ENCODE results near the gene ATP6V0B. TPM values are rescaled to one million over a fixed set of nuclear protein-coding genes. Genes with fewer than 3 reads are reported as not detected.

ATP6V0B gene
- total RNA-seq, 4 donors from 2014 or later: 68.1 to 122 (median 98.2) TPM

DNA sequence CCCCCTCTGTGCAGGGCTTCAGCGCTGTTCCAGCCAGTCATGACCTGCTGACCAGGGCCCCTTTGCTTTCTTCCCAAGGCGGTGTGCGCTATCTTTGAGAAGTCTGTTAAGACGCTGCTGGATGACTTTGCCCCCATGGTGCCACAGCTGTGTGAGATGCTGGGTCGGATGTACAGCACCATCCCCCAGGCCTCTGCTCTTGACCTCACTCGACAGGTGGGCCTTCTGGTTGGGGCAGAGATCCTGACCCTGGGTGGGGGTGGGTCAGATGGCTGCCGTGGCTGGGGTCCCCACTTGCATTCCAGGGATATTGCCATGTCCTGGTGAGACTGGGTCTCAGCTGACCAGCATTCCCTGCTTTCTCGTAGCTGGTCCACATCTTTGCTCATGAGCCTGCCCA, 14.0 kb upstream of the ATP6V0B start:
- TF ChIP-seq EP300 (IDR thresholded peaks at IDR 0.05): no peak
- no peak for TF ChIP-seq CTCF (IDR thresholded peaks at IDR 0.05)
- TF ChIP-seq POLR2A (IDR thresholded peaks at IDR 0.05; ENCODE audit: low read depth): no peak

GRCh38 chr1:43961692-43962091, 13.1 kb upstream of the ATP6V0B start:
- no peak overlapping the region for H3K4me3 ChIP-seq
- no peak overlapping the region for H3K27ac ChIP-seq (replicated peaks in 1 of 4)
- H3K9me3 ChIP-seq: no peaks in the 10 kb centered on the region
- intact Hi-C loops (cut with DNase I): no loop called here
- peaks cover 21 to 96% (median 91%) of the 10 kb centered on the region in 4 donors for H3K36me3 ChIP-seq
- WGBS: 92% methylated on average over 3 of the region's 3 CpGs
- no peaks in the 10 kb centered on the region for H3K27me3 ChIP-seq
- TF ChIP-seq POLR2AphosphoS5 (IDR thresholded peaks at IDR 0.05) (no peak), EP300 (IDR thresholded peaks at IDR 0.05) (no peak), CTCF (IDR thresholded peaks at IDR 0.05) (no peak), POLR2A (IDR thresholded peaks at IDR 0.05; ENCODE audit: low read depth) (no peak)
- no peak for DNase-seq (ENCODE audit: extremely low spot score)
- no peaks in the 10 kb centered on the region for H3K4me1 ChIP-seq

More for the DNA sequence above, 14.0 kb upstream of the ATP6V0B start:
- Histone ChIP-seq H3K27ac (replicated peaks in 1 of 4) (no peak overlapping the region), H3K36me3 (peaks cover 30 to 95% (median 90%) of the 10 kb centered on the region in 4 donors), H3K4me1 (no peaks in the 10 kb centered on the region), H3K27me3 (no peaks in the 10 kb centered on the region), H3K9me3 (no peaks in the 10 kb centered on the region), H3K4me3 (no peak overlapping the region)
- 92% methylated on average over 5 of the region's 8 CpGs for WGBS
- intact Hi-C loops (cut with DNase I): no loop called here
- DNase-seq (ENCODE audit: extremely low spot score): no peak

GRCh38 chr1:43962324-43962723, 12.4 kb upstream of the ATP6V0B start:
- Histone ChIP-seq H3K9me3 (no peaks in the 10 kb centered on the region), H3K36me3 (peaks cover 18 to 96% (median 91%) of the 10 kb centered on the region in 4 donors), H3K4me3 (no peak overlapping the region), H3K27ac (replicated peaks in 1 of 4) (no peak overlapping the region), H3K4me1 (no peaks in the 10 kb centered on the region), H3K27me3 (no peaks in the 10 kb centered on the region)
- WGBS: 87% methylated on average over 2 of the region's 2 CpGs
- TF ChIP-seq CTCF (IDR thresholded peaks at IDR 0.05) (no peak), POLR2A (IDR thresholded peaks at IDR 0.05; ENCODE audit: low read depth) (no peak), EP300 (IDR thresholded peaks at IDR 0.05) (no peak), POLR2AphosphoS5 (IDR thresholded peaks at IDR 0.05) (no peak)
- no peak for DNase-seq (ENCODE audit: extremely low spot score)
- intact Hi-C loops (cut with DNase I): no loop called here

DNA sequence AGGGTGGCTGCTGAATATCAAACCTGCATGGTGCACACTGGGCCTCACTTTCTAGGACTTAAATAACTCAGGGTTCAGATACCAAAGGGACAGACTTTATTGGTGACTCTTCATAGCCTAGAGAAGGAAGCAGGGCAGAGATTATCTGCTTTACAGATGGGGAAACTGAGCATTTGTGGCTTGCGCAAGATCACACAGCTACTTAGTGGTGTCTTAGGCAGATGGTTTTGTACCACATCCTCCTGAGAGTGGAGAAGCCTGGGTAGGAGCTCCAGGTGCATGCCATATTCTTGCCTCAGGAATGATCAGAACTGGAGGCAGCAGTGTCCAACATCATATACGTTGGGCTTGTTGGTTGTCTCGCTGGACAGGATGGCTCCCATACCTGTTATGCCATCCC, 11.8 kb upstream of the ATP6V0B start:
- H3K9me3 ChIP-seq: no peaks in the 10 kb centered on the region
- H3K4me1 ChIP-seq: no peaks in the 10 kb centered on the region
- intact Hi-C loops (cut with DNase I): no loop called here
- TF ChIP-seq POLR2AphosphoS5 (IDR thresholded peaks at IDR 0.05): no peak
- no peak for TF ChIP-seq POLR2A (IDR thresholded peaks at IDR 0.05; ENCODE audit: low read depth)
- no peak for TF ChIP-seq EP300 (IDR thresholded peaks at IDR 0.05)
- TF ChIP-seq CTCF (IDR thresholded peaks at IDR 0.05): no peak
- no peaks in the 10 kb centered on the region for H3K27me3 ChIP-seq
- H3K4me3 ChIP-seq: no peak overlapping the region
- no peak overlapping the region for H3K27ac ChIP-seq (replicated peaks in 1 of 4)
- peaks cover 11 to 95% (median 89%) of the 10 kb centered on the region in 4 donors for H3K36me3 ChIP-seq
- no peak for DNase-seq (ENCODE audit: extremely low spot score)
- 95% methylated on average over 3 of the region's 3 CpGs for WGBS

GRCh38 chr1:43963890-43964289, 10.9 kb upstream of the ATP6V0B start:
- intact Hi-C loops (cut with DNase I): no loop called here
- H3K36me3 ChIP-seq: peaks cover 7 to 86% (median 80%) of the 10 kb centered on the region in 4 donors
- no peak overlapping the region for H3K27ac ChIP-seq (replicated peaks in 1 of 4)
- H3K27me3 ChIP-seq: no peaks in the 10 kb centered on the region
- 80% methylated on average over 5 of the region's 5 CpGs for WGBS
- H3K4me1 ChIP-seq: no peaks in the 10 kb centered on the region
- no peak for TF ChIP-seq POLR2A (IDR thresholded peaks at IDR 0.05; ENCODE audit: low read depth)
- no peak for TF ChIP-seq EP300 (IDR thresholded peaks at IDR 0.05)
- TF ChIP-seq CTCF (IDR thresholded peaks at IDR 0.05): no peak
- no peak for TF ChIP-seq POLR2AphosphoS5 (IDR thresholded peaks at IDR 0.05)
- no peak for DNase-seq (ENCODE audit: extremely low spot score)
- no peaks in the 10 kb centered on the region for H3K9me3 ChIP-seq
- no peak overlapping the region for H3K4me3 ChIP-seq

All from esophagus muscularis mucosa (tissue), 4 donors.